PC-3 (cell line): Measurements from ENCODE around the gene LAMA3.

Experiments used
- EZH2 ChIP-seq: fragments of 300-600 bp; sonication (generic); IDR thresholded peaks from one replicate; pipeline ENCODE4 v1.6.1; 2017; ENCODE audit warnings: antibody characterized with exemption, mild to moderate bottlenecking, low read length; ENCODE audit not compliant: unreplicated experiment
- TF ChIP-seq, protein P1 (sequence below): fragments of 300-600 bp; sonication (generic); conservative IDR thresholded peaks from 2 replicates; pipeline ENCODE4 v1.5.1; 2017; ENCODE audit warnings: antibody characterized with exemption, low read depth, mild to moderate bottlenecking, low read length

DNA sequence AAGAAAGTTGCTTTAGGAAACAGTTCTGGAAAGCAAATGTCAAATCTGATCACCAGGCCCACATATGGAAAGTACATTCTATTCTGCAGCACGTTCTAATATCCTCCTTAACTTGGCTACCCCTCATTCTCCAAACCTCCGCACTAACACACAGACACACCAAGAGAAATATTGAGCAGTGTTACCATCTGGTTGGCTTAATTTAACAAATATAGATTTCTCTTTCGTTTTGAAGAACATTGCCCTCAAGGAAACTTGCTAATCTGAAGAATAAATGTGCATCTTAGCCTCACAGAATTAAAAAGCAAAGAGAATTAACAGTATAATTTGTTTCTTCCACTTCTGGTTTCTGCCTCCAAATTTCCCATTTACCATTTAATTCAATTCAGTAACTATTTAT is 252.5 kb downstream of the LAMA3 start:
- TF ChIP-seq, protein P1, sequence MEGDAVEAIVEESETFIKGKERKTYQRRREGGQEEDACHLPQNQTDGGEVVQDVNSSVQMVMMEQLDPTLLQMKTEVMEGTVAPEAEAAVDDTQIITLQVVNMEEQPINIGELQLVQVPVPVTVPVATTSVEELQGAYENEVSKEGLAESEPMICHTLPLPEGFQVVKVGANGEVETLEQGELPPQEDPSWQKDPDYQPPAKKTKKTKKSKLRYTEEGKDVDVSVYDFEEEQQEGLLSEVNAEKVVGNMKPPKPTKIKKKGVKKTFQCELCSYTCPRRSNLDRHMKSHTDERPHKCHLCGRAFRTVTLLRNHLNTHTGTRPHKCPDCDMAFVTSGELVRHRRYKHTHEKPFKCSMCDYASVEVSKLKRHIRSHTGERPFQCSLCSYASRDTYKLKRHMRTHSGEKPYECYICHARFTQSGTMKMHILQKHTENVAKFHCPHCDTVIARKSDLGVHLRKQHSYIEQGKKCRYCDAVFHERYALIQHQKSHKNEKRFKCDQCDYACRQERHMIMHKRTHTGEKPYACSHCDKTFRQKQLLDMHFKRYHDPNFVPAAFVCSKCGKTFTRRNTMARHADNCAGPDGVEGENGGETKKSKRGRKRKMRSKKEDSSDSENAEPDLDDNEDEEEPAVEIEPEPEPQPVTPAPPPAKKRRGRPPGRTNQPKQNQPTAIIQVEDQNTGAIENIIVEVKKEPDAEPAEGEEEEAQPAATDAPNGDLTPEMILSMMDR, result no peak
- no peak for TF ChIP-seq EZH2
